Measurements from ENCODE around the gene ITPRIP.

Gene ITPRIP

DNA sequence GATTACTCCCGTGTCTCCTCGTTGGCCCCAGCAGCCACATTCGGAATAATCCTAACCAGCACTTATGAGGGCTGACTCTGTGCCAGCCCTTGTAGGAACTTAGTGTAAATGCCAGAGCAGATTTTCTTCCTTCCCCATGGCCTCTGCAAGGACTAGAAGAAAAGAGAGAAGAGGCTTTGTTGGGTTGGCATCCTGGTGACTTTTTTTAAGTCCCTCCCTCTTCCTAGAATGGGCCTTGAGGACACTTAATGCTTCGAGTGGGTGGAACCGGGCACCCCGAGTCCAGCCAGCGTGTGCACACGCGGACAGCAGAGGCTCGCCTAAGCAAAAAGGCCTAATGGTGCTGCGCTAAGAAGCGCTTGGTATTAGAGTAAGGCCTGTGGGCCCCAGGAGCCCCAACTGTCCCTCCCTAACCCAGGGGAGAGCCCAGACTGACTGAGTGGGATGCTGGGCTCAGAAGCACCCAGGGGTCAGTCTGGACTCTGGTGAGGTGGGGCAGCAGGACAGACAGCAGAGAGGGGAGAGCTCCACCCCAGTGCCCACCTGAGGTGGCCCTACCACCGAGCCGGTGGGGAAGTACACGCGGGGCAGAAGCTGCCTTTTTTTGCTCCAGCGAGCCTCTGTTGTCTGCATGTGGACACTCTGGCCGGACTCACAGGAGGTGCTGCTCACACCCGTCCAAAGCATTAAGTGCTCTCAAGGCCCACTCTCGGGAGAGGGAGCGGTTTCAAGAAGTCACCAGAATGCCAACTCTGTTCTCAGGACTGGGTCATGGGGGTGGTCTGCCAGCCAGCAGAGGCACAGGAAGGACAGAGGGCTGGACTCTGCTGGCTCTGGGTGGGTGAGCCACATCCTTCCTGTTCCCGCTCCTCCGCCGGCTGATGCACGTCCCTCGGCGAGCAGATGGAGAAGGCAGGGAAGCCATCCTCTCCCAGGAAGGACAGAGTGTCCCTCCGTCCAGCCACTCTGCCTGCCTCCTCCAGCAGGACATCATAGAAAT, 12.5 kb downstream of the ITPRIP start:
- DNase-seq: no peak

DNA sequence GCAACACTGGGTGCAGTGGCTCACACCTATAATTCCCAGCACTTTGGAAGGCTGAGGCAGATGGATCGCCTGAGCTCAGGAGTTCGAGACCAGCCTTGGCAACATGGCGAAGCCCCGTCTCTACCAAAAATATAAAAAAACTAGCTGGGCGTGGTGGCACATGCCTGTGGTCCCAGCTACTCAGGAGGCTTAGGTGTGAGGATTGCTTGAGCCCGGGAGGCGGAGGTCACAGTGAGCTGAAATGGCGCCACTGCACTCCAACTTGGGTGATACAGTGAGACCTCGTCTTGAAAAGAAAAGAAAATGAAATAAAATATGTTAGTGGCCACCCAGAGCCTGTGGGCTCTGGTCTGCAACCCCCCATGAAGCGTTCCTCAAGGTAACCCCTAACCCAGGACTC, 13.3 kb downstream of the ITPRIP start:
- no peak for DNase-seq

DNA sequence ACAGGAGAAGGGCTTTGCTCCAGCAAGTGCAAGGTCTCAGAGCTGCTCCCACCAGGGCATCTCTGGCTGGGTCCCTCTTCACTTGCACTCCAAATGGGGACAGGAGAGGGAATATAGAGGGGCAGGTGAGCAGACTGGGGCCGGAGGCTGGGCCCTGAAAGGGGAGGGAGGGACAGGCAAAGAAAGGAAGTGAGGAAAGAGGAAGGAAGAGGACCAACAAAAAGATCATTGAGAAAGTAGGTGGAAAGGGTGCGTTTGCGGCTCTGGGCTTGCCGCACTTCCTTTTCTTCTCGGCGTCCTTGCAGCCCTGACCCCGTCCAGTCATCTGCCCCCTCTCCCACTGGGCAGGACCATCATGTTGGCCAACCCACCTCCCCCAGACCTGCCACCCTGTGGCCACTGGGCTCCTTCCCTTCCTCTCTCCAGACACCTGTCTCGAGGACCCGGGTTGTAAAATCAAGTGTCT, 14.0 kb downstream of the ITPRIP start:
- no peak for DNase-seq

DNA sequence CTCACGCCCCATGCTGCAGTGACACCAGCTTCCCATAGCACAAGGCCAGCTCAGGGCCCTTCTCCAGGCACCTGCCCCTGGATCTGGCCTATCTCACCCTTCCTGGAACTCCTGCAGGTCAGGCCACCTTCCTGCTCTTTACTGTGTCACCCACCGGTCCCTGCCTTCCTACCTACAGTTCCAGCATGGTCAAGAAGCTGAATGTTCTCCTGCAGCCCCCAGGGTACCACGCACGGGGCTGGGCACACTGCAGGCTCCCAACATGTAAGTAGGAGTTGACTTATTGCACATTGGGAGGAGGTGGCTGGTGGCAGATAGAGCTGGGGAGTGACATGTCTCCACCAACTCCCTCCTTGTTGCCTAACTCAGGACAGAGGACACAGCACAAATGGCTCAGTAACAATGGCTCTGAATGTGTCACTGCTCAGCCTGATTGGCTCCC, 14.5 kb downstream of the ITPRIP start:
- DNase-seq: no peak

DNA sequence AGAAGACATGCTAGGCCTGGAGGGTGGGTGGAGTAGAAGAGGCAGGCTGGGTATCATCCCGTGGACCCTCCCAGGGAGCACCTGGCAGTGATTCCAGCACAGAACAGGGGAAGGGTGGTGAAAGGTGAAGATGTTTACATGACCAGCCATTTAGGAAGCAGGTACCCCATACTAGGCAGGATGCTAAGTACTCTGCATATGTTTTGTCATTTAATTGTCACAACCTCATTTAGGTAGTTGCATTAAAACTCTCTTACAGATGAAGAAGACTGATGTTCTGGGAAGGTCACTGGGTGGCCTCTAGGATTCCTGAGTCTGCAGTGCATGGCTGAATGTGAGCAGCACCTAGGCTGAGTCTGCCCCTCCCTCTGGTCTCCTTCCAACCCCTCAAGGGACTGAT, 15.2 kb downstream of the ITPRIP start:
- no peak for DNase-seq

DNA sequence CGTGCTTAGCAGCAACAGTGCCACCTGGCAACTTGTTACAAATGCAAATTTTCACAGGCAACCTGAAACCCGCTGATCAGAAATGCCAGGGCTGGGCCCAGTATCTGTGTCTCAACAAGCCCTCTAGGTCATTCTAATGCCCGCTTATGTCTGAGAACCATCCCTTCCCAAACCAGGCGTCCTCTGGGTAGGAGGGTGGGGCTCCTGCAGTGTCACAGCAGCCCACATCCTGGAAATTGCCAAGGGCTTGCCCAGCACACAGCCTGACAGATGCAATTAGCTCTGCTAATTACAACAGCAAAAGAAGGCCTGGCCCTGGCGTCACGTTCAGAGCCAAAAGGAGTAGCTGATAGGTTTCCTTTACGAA, 15.9 kb downstream of the ITPRIP start:
- no peak for DNase-seq

DNA sequence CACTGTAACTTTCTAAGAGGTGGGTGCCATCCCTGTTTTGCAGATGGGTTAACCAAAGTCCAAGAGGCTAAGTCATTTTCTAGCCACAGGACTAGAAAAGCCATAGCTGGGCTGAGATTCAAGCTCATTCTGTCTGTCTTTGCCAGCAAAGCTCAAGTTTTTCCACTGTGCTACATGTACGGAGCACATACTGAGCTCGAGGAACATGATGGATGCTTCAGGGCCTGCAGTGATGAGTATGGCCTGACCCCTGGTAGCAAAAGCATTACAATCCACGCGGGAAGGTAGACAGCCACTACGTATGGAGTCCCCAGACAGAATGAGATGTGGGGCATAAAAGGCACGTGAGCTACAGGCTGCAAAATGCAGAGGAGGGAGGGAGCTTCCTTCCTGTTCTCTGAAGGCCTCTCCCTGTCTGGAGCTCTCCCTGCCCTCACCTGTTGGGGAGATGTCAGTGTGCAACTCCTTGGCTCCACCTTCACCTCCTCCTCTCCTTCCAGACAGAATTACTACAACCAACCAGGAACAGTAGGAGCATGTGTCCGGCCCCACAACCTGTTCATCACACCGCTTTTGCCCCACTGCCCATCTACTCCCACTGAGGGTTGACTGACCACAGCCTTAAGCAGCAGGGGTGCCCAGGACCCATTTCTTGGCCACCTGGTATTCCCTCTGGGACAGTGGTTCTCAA, 16.4 kb downstream of the ITPRIP start:
- no peak for DNase-seq

DNA sequence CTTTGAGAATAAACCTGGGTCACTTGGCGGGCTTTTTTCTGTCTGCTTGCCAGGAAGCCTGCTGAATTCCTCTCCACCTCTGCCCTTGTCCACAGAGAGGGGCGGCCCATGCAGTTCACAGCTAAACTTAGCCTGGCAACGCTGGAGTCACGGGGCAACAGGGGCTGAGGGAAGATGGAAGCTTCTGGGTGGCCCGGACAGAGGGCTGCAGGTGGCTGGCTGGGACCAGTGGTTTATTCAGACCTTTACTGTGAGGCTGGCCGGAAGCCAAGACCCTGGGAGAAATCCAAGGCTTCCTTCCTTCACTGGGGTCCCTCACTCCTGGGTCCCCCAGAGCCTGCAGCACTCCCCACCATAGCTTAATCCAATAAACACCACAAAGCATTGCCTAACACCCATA, 17.0 kb downstream of the ITPRIP start:
- DNase-seq: no peak

DNA sequence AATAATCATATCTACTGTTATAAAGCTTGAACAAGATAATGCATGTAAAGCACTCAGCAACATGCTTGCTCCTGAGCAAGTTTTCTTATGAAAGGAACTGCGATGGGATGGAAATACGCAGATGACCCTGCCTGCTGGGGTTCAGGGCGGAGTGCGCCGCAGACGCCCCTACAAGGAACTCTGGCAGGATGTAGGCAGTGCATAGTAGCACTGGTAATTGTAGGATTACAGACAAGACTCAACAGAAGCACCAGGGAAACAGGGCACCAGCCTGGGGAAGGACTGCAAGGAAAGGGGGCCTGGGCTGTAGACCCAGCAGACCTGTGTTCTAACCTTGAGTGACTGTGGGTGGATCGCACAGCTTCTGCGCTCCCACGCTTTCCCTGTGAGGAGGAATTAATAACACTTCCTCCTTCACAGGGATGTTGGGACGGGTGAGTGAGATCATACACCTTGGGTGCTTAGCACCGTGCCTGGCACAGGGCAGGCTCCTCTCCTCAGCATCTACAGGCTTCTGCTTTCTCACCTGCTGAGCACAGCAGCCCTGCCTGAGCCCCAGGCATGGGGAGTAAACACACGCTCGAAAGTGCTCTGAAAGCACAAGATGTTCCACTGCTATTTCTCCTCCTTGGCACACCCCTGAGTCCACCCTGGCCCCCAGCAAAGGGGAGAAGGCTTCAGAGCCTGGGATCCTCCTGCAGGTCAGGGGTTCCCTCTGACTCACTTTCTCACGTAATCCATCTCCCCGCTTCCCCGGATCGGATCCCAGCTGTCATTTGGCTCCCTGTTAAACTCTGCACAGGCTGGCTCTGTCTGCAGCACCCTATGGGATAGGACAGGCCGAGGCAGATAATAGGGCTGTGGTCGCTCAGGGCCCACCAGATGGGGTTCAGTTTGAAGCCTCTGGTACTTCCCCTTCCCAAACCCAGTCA, 19.2 kb downstream of the ITPRIP start:
- no peak for DNase-seq

DNA sequence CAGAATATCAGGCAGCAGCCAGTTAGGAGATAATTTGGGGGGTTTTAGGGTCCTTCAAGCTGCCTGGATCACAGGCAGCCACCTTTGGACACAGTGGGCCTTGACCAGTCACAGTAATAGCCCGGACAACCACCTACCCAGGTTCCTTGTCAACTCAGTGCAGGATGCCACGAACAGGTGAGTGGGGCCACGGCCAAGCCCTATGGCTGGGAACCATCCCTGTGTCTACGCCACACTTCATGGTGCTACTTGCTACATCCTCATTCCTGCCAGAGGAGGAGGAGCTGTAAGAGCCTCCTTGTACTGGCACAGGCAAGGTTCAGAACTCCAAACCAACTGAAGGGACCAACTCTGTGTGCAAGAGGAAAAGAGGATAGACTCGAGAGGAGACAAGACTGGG, 19.9 kb downstream of the ITPRIP start:
- no peak for DNase-seq

DNA sequence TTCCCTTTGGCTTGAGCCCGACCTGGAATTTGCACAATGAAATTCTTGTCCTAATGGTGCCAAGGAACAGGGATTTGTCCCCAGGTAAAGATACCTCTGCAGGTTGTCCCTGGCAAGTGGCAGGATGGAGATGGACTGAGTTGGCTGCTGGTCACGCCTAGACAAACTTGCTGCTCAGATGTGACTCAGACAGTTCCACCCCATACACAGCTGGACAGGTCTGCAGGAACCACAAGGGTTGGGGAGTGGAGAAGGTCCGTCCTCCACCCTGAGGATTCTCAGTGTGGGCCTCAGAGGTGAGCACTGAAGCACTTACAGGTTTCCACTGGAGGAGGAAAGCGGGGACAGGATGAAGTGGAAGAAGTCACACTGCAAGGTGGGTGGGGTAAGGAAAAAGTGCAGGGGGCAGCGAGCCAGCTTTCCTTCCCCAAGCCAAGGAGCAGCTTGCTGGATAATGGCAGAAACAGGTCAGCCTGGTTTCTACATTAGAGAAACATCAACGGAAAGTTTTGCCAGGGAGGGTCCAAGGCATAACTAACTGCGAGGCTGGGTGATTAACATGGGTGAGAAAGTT, 20.5 kb downstream of the ITPRIP start:
- no peak for DNase-seq

DNA sequence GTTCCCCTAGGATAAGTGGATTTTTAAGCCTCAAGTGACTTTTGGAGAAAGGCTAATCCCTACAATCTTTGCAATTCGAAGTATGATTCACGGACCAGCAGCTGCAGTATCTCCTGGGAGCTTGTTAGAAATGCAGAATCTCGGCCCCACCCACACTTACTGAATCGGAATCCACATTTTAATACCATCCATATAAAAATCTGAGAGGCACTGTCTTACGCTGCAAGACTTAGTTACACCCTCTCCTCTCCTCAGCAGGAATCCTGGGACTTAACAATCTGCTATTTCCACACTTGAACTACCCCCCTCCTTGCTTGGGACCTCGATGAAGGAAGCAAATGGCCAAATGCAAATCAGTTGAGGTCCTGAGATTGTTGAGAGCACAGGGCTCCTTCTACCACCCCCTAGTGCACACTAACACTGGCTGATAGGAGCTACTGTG, 21.0 kb downstream of the ITPRIP start:
- DNase-seq: peak; percentile 46

DNA sequence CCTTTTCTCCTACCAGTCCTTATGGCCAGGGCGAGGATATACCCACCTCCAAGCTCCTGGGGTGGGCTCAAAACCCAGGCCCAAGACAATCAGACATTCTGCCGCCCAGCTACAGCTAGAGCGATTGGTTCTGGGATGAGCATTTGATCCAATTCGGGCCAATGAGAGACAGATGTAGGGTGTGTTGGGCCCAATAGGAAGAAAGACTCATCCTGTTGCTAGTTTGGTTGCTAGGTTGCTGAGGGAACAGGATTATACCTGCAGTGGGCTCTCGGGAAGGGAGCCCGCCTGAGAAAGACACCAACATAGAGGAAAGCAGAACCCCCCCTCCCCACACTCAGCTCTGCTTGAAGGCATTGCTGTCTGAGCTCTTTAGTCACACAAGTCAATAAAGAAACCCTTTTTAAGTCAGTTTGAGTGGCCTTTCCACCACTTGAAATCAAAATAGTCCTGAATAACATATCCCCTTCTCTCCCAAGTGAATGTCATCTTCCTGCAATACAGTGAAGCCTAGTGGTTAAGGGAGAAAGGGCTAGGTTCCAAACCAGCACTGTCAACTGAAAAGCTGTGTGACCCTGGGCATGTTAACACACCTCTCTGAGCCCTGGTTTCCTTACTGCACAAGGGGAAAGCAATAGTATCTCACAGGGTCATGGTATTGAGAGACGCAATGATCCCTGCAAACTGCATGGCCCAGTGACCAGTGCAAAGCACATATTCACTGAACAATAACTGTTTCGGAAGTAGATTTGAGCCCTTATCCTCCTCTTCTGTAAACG, 21.8 kb downstream of the ITPRIP start:
- no peak for DNase-seq

DNA sequence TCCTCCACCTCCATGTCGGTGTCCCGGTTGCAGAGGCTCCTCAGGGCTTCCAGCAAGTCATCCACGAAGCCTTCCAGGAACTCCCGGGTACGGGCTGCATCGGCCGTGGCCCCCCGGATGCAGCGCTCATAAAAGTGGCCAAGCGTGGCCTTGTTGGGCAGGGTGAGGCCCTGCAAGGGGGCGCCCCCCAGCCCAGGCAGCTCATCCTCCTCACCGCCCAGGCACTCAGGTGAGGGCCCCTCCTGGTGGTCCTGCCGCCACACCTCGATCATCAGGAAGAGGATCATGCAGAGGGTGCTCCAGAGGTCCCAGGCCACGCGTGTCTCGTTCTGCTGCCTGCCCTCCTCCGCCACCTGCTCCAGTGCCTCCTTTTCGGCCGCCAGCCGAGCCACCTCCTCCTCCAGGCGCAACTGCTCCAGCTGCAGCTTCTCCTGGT, 22.8 kb downstream of the ITPRIP start:
- no peak for DNase-seq

DNA sequence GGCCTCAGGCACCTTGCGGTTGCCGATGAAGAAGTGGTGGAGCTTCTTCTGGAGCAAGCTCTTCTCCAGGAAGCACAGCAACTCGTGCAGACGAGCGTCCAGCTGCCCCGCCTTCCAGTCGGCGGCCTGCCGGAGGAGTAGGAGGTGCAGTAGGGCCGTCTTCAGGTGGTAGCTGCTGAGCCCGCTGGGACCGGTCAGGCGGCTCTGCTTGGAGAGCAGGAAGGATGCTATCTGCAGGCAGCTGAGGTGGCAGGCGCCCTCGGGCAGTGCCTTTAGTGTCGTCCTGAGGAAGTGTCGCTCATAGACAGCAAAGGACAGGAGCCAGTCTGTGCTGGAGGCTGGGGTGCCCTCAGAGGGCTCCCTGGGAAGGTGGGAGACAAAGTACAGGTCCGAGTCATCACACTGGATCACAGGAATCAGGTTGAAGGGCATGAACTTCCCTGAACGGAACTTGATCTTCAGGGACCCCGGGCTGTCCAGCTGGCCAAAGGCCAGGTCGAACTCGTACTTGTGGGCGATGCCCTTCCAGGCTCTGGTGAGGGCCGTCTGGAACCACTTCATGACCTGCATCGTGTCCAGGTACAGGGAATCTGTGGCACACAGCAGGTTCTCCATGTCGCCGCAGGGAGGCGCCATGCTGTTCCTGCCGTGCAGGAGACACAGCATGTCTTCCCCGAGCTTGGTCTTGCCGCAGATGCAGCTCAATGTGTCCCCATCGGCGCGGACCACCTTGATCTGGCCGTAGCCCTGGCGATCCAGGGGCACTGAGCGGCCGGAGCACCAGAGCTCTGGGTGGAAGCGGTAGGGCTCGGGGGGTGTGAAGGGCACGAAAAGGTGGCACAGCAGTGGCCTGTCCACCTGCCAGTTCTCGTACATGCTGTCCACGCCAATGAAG, 23.4 kb downstream of the ITPRIP start:
- no peak for DNase-seq

DNA sequence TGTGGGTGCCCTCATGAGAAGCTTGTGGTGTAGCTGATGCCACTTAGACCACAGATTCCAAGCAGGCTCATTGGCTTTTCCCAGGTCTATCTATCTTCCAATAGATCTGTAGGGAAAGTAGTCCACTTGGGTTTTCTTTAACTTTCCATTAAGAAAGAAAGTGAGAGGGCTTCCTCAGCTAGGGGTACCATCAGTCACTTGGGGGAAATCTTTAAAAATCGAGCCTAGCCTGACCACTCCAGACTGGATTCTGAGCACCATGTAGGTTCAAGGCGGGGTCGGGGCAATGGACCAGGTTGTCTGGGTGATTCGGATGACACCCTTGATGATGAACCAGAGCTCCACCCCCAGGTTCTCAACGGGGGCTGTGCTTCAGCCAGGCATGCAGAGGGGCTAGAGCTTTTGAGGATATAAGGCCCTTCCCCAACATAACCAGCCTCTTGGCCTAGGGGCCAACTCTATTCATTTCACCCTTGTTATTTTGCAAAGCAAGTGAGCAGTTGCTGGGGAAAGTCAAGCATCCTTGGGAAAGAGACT, 27.0 kb downstream of the ITPRIP start:
- no peak for DNase-seq

DNA sequence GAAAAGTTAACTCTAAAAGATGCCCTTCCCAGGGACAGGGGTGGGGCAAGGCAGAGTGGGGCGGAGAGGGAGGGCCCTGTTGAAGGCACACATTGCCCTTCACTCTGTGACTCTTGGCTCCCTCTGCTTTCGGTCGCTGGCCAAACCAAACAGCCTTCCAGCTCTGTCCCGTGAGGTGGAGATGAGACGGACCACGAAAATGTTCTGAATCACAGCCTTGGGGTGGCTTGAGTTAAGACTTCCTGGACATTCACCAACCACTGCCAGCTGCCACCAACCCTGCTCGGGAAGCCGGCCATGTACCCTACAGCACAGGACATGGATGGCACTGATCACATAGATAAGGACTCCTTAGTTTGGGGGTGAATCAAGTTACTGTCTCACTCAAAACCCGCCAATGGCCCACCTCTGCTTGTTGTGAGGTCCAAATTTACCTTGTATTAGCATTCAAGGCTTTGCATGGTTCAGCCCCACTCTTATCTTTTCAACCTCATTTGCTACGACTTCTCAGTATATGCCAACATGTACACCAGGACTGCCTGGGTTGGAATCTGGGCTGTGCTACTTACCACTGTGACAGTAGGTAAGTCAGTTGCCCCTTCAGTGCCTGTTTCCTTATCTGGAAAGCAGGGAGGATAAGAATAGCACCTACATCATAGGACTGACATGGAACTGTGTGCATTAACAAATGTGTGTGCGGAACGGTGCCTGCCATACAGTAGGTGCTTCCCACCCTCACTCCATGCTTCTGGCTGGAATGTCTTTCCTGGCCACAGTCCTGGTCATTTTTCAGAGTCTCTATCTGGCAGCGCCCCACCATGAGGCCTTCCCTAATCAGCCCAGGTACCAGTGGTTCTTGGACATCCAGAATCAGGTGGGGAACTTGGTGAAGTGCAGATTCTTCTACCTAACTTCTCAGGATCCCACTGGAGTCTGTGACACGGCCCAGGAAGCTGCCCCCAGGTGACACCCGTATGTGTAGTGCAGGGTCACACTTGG, 28.0 kb downstream of the ITPRIP start:
- DNase-seq: peak; percentile 74

DNA sequence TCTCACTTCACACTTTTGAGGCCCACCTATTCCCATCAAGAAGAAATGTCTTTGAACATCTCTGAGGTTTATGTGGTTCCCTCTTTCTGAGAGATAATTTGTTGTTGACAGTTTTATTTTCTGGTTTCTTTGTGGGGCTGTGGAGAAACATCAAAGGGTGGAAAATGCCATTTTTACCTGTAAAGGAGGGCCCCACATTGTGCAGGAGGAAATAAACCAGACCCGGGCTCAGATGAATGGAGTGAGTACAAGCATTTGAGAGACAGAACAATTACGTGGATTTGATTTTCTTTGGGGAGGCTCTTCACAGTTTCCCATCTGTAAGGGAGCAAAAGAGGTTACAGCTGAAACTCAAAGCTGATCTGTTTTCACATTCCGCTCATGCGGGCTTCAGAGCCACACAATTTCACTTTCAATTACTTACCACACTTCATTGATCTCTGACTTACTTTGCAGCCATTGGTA, 29.8 kb downstream of the ITPRIP start:
- DNase-seq: no peak
